D341Med (cell line): ENCODE results near the gene IFT25.
"Not testable (repeated sequence)": the region's sequence is repeated elsewhere in the genome, so short reads cannot be mapped to it uniquely, and the experiment has no call there.

ENCODE experiments used
- DNase-seq: peaks from one replicate; pipeline ENCODE4 v3.0.0; 2012; ENCODE audit warnings: low spot score

IFT25 gene

DNA sequence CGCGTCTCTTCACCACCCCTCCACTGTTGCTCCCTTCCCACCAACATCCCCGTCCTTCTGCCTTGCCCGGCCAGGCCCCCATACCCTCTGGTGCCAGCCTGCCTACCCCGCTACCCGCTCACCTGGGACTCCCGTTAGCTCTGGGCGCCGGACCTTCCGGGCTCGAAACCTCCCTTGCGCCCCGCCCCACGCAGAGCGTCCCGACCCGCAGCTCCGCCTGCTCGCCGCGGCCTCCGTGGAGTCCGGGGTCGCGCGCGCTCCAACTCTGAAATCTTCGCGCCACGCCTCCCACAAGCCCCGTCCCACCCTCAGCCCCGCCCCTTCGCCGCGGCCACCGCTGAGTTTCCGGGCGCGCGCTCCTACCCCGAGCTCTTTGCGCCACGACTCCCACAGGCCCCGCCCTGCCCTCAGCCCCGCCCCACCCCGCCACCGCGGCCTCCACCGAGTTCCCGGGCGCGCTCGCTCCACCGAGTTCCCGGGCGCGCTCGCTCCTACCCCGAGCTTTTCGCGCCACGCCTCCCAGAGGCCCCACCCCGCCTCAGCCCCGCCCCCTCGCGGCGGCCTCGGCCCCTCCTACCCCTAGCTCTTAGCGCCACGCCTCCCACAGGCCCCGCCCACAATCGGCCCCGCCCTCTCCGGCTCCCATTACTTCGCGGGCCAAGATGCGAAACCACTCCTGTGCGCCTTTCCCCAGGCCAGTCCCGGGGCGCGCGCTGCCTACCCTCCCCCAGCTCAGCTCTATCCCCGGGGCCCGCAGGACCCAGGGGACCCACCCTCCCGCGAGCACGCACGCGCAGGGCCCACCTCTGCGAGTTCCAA is at the start of gene IFT25:
IFT25 (minus strand) TSS at position 267 of the 819 bp plus-strand sequence. CDS start 5,617 bp downstream, outside the sequence.
- peak; percentile 94 for DNase-seq

DNA sequence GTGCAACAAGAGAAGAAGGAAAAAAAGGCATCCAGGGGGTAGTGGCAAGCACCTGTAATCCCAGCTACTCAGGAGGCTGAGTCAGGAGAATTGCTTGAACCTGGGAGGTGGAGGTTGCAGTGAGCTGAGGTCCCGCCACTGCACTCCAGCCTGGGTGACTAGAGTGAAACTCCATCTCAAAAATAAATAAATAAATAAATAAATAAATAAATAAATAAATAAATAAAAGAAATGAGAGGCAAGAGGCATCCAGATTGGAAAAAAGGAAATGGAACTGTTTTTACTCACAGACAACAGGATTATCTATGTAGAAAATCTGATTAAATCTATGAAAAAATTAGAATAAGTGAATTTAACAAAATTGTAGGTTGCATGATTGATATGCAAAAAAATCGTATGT is 49.0 kb upstream of the IFT25 start:
- not testable (repeated sequence) for DNase-seq

DNA sequence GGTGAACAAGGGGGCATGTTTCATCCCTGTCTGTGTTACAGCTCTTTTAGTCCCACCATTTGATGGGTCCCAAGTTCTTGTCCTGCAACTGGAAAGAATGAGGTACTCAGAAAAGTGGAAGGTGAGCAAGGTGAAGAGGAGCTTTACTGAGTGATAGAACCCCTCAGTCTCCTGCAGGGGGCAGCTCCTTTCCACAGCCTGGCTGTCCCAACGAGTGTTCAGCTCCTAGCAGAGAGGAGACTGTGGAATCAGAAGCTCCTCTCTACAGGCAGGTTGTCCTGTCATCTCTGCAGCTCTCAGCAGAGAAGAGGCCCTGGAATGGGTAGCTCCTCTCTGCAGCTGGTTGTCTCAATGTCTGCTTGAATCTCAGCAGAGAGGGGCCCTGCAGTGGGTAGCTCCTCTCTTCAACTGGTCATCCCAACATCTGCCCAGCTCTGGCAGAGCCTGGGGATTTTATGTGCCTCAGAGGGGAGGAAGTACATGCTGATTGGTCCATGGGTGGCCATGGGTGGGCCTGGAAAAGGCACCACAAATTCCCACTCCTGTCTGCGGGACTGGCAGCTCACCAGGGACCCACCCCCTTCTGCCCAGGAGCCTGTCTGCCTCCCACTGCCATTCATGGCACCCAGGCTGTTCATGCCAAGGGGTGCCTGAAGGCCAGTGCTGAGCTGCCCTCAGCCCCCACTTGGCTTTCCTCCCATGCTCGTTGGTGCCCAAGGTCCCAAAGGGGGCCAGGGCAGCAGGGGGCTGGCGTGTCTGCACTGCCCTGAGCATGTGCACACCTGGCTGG is 46.8 kb upstream of the IFT25 start:
- DNase-seq = no peak

DNA sequence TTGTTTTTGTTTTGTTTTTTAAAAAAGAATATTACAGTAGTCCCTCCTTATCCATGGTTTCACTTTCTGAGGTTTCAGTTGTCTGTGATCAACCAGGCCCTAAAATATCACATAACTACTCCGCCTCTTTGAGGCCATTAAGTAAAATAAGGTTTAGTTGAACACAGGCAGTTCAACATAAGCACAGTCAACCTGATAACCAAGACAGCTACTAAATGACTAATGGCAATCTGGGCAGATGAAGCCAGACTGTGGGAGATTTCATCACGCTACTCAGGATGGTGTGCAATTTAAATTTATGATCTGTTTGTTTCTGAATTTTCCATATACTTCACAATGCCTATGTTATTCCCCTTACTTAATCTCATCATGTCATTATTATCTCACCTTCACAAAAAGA is 42.4 kb upstream of the IFT25 start:
- DNase-seq = no peak

DNA sequence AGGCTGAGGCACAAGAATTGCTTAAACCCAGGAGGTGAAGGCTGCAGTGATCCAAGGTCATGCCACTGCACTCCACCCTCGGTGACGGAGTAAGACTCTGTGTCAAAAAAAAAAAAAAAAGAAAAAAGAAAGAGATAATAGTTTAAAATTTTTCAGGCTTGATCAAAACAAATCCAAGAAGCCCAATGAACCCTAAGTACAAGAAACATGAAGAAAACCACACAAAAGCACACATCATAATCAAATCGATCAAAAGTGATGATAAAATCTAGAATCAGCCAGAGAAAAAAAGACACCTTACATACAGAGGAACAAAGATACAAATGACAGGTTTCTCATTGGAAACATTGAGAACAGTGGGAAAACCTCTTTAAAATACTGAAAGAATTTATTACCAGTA is 41.0 kb upstream of the IFT25 start:
- no peak for DNase-seq

DNA sequence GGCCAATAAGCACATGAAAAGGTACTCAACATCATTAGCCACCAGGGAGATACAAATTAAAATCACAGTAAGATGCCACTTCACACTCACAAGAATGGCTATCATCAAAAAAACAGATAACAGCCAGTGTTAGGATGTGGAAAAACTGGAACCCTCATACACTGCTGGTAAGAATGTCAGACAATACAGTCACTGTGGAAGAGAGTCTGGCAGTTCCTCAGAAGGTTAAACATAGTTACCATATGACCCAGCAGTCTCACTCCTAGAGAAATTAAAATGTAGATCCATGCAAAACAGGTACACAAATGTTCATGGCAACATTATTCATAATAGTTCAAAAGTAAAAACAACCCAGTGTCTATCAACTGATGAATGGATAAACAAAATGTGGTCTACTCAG is 39.2 kb upstream of the IFT25 start:
- no peak for DNase-seq

DNA sequence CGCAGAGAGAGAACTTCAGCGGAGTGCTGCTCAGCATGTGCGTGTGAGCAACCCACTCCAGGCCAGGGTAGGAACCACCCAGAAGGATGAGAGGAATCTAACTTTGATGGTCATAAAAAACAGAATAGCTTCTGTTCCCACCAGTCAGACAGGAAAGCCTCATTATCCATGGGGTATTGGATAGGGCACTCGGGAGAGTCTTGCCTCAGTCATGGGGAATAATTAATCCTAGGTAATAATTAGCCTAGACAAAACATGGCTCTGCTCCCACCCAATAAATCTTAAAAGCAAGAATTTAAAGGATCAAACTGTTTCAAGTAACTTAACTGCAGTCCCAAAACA is 37.2 kb upstream of the IFT25 start:
- no peak for DNase-seq

DNA sequence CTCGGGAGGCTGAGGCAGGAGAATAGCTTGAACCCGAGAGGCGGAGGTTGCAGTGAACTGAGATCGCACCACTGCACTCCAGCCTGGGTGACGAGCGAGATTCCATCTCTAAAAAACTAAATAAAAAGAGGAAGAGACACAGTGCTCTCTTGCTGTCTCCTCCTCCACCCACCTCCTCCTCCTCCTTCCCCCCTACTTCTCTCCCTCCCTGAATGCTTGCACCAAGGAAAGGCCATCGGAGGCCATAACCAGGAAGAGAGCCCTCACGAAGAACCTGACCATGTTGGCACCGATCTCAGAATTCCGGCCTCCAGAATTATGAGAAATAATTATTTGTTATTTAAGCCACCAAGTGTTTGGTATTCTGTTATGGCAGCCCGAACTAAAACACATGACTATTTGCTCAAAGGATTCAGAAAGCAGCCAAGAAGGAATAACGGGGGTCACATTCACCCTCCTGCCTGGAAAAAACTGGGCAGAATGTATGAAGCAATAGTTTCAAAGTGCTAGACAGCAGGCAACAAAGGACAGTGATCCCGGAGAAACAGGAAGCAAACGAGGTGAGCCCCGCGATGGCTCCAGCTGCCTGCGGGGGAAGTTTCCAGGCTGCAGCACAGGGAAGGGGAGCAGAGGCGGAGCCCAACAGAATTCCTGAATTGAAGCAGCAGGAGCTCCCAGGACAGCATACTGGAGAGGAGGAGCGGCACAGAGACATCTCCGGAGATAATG is 36.7 kb upstream of the IFT25 start:
- no peak for DNase-seq

DNA sequence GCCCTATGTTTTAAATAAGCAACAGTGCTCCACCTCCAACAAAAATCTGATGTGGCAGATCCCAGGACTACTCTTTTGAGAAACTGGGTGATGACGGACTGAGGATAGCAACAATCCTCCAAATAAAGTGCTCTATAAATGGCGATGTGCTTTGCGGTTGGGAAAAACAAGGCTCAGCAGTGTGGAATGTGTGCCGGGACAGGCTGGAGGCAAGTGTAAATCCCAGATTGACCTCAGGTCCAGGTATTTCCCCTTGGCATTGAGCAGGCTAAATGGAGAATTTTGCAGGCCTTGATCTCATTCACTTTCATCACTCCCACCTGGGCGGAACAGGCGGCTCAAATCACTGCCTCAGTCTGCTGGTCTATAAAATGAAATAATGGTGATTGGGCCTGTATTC is 35.7 kb upstream of the IFT25 start:
- no peak for DNase-seq

DNA sequence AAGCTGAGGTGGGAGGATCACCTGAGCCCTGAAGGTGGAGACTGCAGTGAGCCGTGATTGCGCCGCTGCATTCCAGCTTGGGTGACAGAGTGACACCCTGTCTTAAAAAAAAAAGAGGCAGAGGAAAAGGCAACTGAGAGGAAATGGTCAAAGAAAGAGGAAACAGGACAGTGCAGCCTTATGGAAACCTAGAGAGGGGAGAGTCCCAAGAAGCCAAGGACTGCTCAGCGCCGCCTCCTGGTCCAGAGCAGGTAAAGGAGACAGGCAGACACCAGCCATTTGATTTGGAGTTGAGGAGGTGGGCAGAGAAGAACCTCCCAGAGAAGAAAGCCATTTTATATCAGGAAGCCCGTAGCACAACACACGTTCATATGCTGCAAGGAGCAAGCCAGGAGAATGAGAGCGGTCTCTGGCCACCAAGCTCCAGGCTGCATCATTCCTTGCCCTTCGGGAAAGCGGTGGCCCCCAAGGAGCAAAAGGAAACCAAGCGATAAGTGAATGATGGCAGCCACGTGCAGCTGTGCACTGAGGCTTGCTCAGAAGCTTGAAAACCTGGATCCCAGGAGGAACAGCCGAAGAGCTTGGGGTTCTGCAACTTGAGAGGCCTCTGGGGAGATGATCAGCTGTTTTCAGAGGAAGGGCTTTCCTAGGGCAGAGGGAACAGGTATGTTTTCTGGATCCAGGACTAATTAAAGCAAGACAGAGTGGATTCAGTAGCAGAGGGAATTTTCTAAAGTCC is 34.4 kb upstream of the IFT25 start:
- DNase-seq = no peak

DNA sequence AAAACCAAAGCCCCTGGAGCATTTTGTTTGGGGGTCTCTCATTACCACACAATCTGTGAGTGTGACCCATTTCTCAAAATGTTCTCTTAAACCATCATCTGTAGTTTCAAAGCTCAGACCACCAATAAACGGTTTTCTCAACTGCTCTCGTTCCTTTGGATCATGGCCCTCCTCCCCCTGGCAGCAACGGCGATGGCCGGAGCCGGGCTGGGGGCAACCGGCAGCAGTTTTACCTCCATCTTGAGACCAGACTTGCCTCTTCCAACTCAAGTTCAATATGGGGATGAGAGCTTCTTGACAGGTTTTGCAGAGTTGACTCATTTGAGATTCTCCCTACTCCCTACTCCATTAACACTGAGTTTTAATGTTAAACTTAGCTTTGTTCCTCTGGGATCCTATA is 30.4 kb upstream of the IFT25 start:
- no peak for DNase-seq

DNA sequence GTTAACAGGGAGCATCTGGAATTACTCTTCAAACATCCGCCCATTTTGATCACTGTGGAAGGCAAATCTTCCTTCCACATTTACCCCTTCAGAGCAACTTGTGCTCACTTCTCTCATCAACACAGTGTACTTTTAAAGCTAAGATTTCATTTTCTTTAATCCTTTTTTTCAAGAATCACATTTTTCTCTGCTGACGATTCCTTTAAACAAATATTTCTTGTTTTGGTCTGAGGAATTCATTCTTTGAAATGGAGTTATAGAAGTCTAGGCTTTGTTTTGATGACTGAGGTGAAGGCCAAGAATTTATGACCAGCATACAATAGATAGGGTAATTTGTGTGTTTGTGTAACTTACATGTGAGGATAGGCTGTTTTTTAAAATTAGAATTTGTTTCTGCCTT is 26.2 kb upstream of the IFT25 start:
- no peak for DNase-seq

DNA sequence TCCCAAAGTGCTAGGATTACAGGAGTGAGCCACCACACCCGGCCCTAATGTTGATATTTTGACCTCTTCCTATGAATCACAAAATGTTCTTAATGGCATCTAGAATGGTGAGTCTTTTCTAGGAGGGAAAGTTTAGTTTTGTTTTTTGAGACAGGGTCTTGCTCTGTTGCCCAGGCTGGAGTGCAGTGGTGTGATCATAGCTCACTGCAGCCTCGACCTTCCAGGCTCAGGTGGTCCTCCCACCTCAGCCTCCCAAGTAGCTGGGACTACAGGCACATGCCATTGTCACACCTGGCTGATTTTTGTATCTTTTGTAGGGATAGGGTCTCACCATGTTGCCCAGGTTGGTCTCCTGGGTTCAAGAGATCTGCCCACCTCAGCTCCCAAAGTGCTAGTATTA is 23.8 kb upstream of the IFT25 start:
- DNase-seq = not testable (repeated sequence)

DNA sequence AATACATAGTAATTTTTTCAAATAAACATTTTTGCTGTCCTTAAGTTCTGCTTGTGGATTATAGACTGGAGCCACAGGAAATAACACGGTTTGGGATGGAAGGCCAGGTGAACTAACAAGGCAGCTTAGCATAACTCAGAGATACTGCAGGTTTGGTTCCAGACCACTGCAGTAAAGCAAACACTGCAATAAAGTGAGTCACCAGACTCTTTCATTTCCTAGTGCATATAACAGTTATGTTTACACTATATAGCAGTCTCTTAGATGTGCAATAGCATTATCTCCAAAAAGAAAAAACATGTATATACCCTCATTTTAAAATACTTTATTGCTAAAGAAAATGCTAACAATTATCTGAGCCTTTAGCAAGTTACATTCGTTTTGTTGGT is 22.6 kb upstream of the IFT25 start:
- DNase-seq = no peak

DNA sequence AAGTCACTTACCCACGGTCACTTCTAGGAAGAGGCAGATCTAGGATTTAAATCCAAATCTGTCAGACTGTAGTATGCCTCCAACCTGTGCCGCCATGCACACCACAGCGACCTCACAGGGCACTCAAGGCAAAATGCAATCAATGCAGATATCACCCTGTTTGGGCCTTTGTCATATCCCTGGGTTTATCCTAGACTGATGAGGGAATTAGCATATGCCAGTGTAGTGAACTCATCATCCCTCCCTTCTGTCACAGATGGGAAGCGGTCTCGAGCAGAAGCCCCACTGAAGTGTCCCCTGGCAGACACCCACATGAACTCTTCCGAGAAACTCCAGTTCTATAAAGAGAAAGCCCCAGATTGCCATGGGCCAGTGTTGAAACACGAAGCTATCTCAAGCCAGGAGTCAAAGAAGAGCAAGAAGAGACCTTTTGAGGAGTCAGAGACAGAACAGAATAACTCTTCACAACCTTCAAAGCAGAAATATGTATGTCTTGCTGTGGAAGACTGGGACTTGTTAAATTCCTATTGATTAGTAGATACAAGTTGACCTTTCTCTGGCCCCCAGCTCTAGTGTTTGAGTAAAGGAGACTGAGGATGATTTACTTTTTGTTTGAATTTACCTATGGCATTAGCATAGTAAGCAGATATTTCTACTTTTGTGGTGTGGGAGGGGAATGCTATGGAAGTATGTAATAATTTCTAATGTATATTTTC is 22.1 kb upstream of the IFT25 start:
- no peak for DNase-seq

DNA sequence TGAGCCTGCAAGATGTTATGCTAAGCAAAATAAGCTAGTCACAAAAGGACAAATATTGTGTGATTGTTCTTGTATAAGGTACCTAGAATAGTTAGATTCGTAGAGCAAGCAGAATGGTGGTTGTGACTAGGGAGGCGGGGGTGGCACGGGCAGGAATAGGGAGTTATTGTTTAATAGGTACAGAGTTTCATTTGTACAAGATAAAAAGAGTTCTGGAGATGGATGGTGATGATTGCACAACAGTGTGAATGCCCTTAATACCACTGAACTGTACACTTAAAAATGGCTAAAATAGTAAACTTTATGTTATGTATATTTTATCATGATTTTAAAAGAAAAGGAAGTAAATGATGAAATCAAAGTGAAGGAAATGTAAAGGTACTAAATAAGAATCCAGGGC is 21.3 kb upstream of the IFT25 start:
- no peak for DNase-seq

DNA sequence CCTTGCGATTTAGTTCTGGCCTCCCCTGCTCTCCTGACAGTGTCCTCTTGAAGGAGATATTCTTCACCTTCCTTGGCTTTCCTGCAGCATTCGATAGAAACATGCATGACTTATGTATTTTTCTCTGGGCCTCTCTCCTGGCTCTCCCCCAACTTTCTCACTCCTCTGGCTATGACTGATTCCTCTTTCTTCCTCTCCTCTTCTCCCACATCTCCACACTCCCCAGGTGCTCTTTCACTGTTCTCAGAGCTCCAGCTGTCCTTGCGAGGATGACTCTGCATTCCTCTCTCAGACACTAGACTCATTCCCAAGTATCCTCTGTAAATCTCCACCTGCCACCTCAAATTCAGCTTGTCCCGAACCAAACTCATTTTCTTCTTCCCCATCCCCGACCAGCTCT is 18.6 kb upstream of the IFT25 start:
- DNase-seq = no peak

DNA sequence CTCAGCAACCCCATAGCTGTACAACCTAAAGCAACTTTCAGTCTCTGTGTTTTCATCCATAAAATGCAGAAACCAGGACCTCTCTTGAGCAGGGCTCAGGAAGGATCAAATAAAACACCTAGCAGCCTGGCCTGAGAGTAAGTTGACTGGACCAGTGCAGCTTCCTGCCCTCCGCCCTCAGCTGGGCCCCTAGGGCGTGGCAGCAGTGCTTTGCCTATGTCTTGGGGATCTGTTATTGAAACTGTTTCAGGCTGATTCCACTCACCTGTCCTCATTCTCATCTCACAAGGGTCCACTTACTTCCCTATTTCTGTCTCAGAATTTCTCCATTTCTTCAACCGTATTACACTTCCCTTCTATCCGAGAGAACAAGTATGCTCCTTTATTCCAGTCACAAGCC is 18.0 kb upstream of the IFT25 start:
- DNase-seq = no peak

DNA sequence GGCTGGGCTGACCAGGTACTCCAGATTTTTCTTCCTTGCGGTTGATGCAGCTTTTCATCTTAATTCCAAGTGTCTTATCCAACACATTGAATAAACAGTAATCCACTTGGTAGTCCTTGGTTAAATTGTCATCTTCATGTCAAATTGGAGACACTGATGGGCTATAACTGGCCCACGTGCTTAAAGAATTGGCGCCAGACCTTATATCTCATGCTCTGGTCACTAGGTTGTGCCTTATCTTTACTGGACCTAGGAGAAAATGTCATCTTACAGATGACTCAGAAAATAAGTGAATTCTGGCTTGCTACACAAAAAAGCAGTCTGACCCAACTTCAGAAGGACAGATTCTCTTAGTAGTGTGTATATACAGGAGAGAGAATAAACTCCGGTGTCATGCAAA is 16.9 kb upstream of the IFT25 start:
- DNase-seq = no peak

DNA sequence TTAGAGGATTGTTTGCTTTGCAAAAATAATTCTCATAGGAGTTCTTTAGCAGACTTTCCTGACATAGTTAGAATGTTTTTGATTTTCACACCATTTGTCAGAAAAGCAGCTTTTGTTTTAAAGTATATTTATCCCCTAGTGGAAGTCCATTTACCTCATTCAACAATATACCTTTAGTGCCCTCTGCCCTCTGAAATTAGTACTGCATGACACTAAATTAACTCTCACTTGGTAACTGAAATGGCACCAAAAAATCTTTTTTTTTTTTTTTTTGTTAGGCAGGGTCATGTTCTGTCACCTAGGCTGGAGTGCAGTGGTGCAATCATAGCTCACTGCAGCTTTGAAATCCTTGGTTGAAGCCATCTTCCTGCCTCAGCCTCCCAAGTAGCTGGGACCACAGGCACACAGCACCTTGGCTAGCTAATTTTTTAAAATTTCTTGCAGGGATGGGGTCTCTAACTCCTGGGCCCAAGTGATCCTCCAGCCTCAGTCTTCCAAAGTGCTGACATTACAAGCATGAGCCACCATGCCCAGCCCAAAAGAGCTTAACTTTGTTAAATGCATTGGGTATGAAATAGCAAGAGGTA is 14.3 kb upstream of the IFT25 start:
- DNase-seq = no peak

DNA sequence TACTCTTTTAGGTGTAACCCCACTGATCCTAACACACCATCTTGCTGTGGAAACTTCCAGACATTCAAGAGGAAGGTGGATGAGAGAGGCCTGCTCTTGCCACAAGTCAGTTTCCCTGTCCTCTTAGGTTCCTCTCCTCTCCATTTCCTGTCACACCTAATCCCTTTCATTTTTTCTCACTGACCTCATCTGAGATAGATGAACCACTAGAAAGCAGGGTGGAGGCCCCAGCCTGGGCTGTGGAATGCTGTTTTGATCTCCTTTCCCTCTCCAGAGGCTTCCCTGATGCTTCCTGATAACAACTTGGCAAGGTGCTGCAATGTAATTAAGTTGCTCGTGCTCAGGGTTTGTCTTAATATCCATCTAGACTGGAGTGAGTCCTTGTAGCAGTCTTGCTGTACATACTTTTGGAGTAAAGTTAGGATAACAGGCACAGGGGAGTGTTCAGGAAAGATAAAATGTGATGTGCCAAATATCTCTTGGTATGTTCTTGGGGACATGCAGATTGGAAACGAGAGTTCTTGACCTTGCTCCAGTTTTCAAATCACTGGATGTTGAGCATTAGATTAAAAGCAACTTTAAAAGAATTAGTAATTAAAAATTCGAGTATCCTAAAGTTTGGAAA is 11.8 kb upstream of the IFT25 start:
- peak; percentile 38 for DNase-seq
